HG03064 (cell line): ENCODE results near the gene C16orf90.
"Not testable (repeated sequence)": the region's sequence is repeated elsewhere in the genome, so short reads cannot be mapped to it uniquely, and the experiment has no call there.

Experiments used
- ATAC-seq: cut with Tn5 transposase; IDR thresholded peaks from one replicate; pipeline ENCODE4 v1.9.1; 2021; ENCODE audit warnings: low read depth; ENCODE audit not compliant: unreplicated experiment

The C16orf90 gene

GRCh38 chr16:3485097-3485745 lies 10.1 kb downstream of the C16orf90 start:
- no peak for ATAC-seq

- no peak for ATAC-seq
These were observed 10.8 kb downstream of the C16orf90 start for GRCh38 chr16:3484318-3485096.

GRCh38 chr16:3482659-3483241 lies 12.5 kb downstream of the C16orf90 start:
- no peak for ATAC-seq

GRCh38 chr16:3481696-3482658 lies 13.3 kb downstream of the C16orf90 start:
- no peak for ATAC-seq

GRCh38 chr16:3480901-3481695 lies 14.2 kb downstream of the C16orf90 start:
- no peak for ATAC-seq

GRCh38 chr16:3479654-3480216 lies 15.6 kb downstream of the C16orf90 start:
- ATAC-seq = no peak

GRCh38 chr16:3478242-3478925 lies 16.9 kb downstream of the C16orf90 start:
- no peak for ATAC-seq

- ATAC-seq = no peak
These were observed 18.9 kb downstream of the C16orf90 start for GRCh38 chr16:3476409-3476808.

- ATAC-seq = no peak
These were observed 19.5 kb downstream of the C16orf90 start for GRCh38 chr16:3475604-3476375.

GRCh38 chr16:3474870-3475269 lies 20.4 kb downstream of the C16orf90 start:
- ATAC-seq = not testable (repeated sequence)

GRCh38 chr16:3474136-3474779 lies 21.0 kb downstream of the C16orf90 start:
- ATAC-seq = no peak

- ATAC-seq = not testable (repeated sequence)
These were observed 21.7 kb downstream of the C16orf90 start for GRCh38 chr16:3473596-3473943.

GRCh38 chr16:3472878-3473595 lies 22.3 kb downstream of the C16orf90 start:
- no peak for ATAC-seq

GRCh38 chr16:3471518-3472176 lies 23.6 kb downstream of the C16orf90 start:
- ATAC-seq = no peak

GRCh38 chr16:3470723-3471122 lies 24.6 kb downstream of the C16orf90 start:
- no peak for ATAC-seq

- no peak for ATAC-seq
These were observed 25.6 kb downstream of the C16orf90 start for GRCh38 chr16:3469736-3470135.

GRCh38 chr16:3468501-3468900 lies 26.8 kb downstream of the C16orf90 start:
- ATAC-seq = no peak
